ENCODE measurements around the gene KMT2E.

DNA sequence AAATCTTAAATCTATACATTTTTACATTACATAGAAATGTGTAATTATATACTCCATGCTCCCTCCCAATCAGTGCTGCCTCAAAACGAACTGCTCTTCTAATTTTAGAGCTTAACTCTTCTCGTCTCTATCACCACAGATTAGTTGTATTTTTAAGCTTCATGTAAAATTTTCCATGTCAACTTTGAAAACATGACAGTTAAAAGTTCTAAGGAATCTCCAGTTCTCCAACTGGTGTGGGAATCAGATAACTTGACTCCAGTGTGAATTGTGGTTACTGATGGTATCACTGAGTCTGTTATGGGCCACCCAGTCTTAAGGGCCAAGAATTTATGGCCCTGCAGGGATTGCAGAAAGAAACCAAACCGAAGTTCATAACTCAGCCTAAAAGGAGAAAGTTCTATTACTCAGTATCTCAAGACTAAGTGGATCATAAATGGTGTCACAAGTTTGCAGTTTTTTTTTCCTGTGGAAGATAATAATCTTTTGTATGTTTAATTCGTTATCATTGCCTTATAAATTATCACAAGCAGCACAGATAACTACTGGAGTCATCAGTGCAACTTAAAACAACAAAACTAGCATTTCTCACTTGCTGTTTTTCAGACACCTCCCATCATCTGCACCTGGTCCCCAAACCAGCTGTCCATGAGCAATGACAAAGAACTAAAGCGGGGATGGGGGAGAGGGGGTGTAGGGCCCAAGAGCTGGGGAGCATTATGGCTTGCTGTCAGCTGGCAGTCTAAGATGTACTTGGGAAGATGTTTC is 31.5 kb upstream of the KMT2E start:
- TF ChIP-seq, protein P1, sequence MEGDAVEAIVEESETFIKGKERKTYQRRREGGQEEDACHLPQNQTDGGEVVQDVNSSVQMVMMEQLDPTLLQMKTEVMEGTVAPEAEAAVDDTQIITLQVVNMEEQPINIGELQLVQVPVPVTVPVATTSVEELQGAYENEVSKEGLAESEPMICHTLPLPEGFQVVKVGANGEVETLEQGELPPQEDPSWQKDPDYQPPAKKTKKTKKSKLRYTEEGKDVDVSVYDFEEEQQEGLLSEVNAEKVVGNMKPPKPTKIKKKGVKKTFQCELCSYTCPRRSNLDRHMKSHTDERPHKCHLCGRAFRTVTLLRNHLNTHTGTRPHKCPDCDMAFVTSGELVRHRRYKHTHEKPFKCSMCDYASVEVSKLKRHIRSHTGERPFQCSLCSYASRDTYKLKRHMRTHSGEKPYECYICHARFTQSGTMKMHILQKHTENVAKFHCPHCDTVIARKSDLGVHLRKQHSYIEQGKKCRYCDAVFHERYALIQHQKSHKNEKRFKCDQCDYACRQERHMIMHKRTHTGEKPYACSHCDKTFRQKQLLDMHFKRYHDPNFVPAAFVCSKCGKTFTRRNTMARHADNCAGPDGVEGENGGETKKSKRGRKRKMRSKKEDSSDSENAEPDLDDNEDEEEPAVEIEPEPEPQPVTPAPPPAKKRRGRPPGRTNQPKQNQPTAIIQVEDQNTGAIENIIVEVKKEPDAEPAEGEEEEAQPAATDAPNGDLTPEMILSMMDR (tag by site-specific recombination; IDR thresholded peaks at IDR 0.05) = no peak
- TF ChIP-seq ZNF670 (tag by site-specific recombination; IDR thresholded peaks at IDR 0.05; ENCODE audit: low read depth) (no peak), ZNF121 (tag by site-specific recombination; IDR thresholded peaks at IDR 0.05) (no peak), BCL11A (tag by site-specific recombination; IDR thresholded peaks at IDR 0.05; ENCODE audit: low read depth) (no peak), TRIM28 (IDR thresholded peaks at IDR 0.05; ENCODE audit: borderline replicate concordance, low read length) (no peak), KLF1 (tag by site-specific recombination; IDR thresholded peaks at IDR 0.05) (no peak), ZNF677 (tag by site-specific recombination; IDR thresholded peaks at IDR 0.05) (no peak), MEIS1 (CRISPR knock-in tag; IDR thresholded peaks at IDR 0.05; ENCODE audit: borderline replicate concordance) (no peak), ZNF24 (tag by site-specific recombination; IDR thresholded peaks at IDR 0.05) (no peak), ZNF174 (tag by site-specific recombination; IDR thresholded peaks at IDR 0.05) (no peak), ZNF114 (tag by site-specific recombination; IDR thresholded peaks at IDR 0.05) (no peak)
- TF ChIP-seq, protein P2, sequence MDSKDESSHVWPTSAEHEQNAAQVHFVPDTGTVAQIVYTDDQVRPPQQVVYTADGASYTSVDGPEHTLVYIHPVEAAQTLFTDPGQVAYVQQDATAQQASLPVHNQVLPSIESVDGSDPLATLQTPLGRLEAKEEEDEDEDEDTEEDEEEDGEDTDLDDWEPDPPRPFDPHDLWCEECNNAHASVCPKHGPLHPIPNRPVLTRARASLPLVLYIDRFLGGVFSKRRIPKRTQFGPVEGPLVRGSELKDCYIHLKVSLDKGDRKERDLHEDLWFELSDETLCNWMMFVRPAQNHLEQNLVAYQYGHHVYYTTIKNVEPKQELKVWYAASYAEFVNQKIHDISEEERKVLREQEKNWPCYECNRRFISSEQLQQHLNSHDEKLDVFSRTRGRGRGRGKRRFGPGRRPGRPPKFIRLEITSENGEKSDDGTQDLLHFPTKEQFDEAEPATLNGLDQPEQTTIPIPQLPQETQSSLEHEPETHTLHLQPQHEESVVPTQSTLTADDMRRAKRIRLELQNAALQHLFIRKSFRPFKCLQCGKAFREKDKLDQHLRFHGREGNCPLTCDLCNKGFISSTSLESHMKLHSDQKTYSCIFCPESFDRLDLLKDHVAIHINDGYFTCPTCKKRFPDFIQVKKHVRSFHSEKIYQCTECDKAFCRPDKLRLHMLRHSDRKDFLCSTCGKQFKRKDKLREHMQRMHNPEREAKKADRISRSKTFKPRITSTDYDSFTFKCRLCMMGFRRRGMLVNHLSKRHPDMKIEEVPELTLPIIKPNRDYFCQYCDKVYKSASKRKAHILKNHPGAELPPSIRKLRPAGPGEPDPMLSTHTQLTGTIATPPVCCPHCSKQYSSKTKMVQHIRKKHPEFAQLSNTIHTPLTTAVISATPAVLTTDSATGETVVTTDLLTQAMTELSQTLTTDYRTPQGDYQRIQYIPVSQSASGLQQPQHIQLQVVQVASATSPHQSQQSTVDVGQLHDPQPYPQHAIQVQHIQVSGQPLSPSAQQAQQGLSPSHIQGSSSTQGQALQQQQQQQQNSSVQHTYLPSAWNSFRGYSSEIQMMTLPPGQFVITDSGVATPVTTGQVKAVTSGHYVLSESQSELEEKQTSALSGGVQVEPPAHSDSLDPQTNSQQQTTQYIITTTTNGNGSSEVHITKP (tag by site-specific recombination; IDR thresholded peaks at IDR 0.05) = no peak
- TF ChIP-seq, protein P3, sequence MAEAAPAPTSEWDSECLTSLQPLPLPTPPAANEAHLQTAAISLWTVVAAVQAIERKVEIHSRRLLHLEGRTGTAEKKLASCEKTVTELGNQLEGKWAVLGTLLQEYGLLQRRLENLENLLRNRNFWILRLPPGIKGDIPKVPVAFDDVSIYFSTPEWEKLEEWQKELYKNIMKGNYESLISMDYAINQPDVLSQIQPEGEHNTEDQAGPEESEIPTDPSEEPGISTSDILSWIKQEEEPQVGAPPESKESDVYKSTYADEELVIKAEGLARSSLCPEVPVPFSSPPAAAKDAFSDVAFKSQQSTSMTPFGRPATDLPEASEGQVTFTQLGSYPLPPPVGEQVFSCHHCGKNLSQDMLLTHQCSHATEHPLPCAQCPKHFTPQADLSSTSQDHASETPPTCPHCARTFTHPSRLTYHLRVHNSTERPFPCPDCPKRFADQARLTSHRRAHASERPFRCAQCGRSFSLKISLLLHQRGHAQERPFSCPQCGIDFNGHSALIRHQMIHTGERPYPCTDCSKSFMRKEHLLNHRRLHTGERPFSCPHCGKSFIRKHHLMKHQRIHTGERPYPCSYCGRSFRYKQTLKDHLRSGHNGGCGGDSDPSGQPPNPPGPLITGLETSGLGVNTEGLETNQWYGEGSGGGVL (tag by site-specific recombination; IDR thresholded peaks at IDR 0.05) = no peak
- TF ChIP-seq, protein P4, sequence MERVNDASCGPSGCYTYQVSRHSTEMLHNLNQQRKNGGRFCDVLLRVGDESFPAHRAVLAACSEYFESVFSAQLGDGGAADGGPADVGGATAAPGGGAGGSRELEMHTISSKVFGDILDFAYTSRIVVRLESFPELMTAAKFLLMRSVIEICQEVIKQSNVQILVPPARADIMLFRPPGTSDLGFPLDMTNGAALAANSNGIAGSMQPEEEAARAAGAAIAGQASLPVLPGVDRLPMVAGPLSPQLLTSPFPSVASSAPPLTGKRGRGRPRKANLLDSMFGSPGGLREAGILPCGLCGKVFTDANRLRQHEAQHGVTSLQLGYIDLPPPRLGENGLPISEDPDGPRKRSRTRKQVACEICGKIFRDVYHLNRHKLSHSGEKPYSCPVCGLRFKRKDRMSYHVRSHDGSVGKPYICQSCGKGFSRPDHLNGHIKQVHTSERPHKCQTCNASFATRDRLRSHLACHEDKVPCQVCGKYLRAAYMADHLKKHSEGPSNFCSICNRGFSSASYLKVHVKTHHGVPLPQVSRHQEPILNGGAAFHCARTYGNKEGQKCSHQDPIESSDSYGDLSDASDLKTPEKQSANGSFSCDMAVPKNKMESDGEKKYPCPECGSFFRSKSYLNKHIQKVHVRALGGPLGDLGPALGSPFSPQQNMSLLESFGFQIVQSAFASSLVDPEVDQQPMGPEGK (tag by site-specific recombination; IDR thresholded peaks at IDR 0.05) = no peak

Data from HEK293 (cell line).